Activated T-cell treated with anti-CD3 and anti-CD28 coated beads, Interleukin-2, amount 50 U/mL, for 24 hours (primary cell): Measurements from ENCODE around the gene NSD2.
"Not testable (repeated sequence)": the region's sequence is repeated elsewhere in the genome, so short reads cannot be mapped to it uniquely, and the experiment has no call there.

Experiments used
- DNase-seq: peaks from one replicate; pipeline ENCODE4 v3.0.0-alpha.2; 2020
- H3K27ac Mint-ChIP-seq: 2 replicates; pipeline ENCODE4 v1.8.0; 2020; ENCODE audit warnings: mild to moderate bottlenecking, mixed read lengths
- H3K27me3 Mint-ChIP-seq: 2 replicates; pipeline ENCODE4 v1.8.0; 2020; ENCODE audit warnings: mixed read lengths
- H3K36me3 Mint-ChIP-seq: 2 replicates; pipeline ENCODE4 v1.8.0; 2020; ENCODE audit warnings: low read depth, mixed read lengths
- H3K4me1 Mint-ChIP-seq: 2 replicates; pipeline ENCODE4 v1.8.0; 2020; ENCODE audit warnings: low read depth, mixed read lengths
- H3K4me3 Mint-ChIP-seq: 2 replicates; pipeline ENCODE4 v1.8.0; 2020; ENCODE audit warnings: mild to moderate bottlenecking, moderate library complexity, mixed read lengths
- H3K9me3 Mint-ChIP-seq: 2 replicates; pipeline ENCODE4 v1.8.0; 2020; ENCODE audit warnings: mixed read lengths

Gene NSD2

DNA sequence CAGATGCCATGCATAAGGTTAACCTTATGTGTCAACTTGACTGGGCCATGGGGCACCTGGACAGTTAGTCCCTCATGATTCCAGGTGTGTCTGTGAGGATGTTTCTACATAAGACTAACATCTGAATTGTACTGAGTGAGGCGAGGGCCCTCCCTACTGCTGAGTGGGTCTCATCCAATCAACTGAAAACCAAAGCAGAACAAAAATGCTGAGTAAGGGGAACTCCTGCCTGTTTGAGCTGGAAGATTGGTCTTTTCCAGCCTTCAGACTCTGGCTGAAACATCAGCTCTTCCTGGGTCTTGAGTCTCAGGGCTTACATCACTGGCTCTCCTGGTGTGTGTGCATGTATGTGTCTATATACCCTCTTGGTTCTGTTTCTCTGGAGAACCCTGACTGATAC, 123.7 kb downstream of the NSD2 start:
- Mint-ChIP-seq H3K36me3 (peaks cover 81% of the 10 kb centered on the region), H3K27ac (no peak overlapping the region), H3K4me1 (peaks cover 33% of the 10 kb centered on the region), H3K9me3 (peaks cover 35% of the 10 kb centered on the region), H3K27me3 (no peaks in the 10 kb centered on the region), H3K4me3 (no peak overlapping the region)
- DNase-seq, result no peak

DNA sequence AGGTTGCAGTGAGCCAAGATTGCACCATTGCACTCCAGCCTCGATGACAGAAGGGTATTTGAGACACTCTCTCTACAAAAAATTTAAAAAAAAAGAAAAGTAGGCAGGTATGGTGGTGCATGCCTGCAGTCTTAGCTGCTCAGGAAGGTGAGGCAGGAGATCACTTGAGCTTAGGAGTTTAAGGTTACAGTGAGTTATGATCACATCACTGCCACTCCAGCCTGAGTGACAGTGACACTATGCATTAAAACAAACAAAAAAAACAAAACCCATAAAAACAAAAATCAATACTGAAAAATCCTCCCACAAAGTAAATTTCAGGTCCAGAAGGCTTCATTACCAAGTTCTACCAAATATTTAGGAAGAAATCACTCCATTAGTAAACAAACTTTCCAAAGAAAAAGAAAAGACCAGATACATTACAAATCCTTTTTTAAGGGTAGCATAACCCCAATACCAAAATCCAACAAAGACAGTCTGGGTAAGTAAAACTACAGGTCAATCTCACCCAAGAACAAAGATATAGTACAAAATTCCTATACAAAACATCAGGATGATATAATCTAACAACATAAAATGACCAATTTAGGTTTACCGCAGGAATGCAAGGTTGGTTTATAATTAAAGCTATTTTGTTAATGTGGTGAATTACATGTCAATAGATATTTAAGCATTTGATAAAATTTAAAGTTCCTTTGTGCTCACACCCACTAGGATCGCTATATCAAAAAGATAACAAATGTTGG, 125.8 kb downstream of the NSD2 start:
- no peaks in the 10 kb centered on the region for H3K27me3 Mint-ChIP-seq
- H3K27ac Mint-ChIP-seq, result no peak overlapping the region
- peaks cover 47% of the 10 kb centered on the region for H3K9me3 Mint-ChIP-seq
- DNase-seq, result no peak
- no peak overlapping the region for H3K4me3 Mint-ChIP-seq
- peaks cover 49% of the 10 kb centered on the region for H3K4me1 Mint-ChIP-seq
- peaks cover 81% of the 10 kb centered on the region for H3K36me3 Mint-ChIP-seq

GRCh38 chr4:1997712-1998111, 126.5 kb downstream of the NSD2 start:
- peaks cover 47% of the 10 kb centered on the region for H3K9me3 Mint-ChIP-seq
- no peak for DNase-seq
- no peak overlapping the region for H3K4me3 Mint-ChIP-seq
- peaks cover 88% of the 10 kb centered on the region for H3K36me3 Mint-ChIP-seq
- H3K27ac Mint-ChIP-seq, result no peak overlapping the region
- H3K27me3 Mint-ChIP-seq, result no peaks in the 10 kb centered on the region
- peaks cover 55% of the 10 kb centered on the region for H3K4me1 Mint-ChIP-seq

DNA sequence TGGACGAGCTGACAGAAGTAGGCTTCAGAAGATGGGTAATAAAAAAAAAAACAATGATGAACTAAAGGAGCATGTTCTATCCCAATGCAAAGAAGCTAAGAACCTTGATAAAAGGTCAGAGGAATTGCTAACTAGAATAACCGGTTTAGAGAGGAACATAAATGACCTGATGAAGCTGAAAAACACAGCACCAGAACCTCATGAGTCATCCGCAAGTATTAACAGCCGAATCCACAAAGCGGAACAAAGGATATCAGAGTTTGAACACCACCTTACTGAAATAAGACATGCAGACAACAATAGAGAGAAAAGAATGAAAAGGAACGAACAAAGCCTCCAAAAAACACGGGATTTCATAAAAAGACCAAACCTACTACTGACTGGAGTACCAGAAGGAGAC, 127.1 kb downstream of the NSD2 start:
- no peak overlapping the region for H3K27ac Mint-ChIP-seq
- DNase-seq, result no peak
- H3K4me3 Mint-ChIP-seq, result no peak overlapping the region
- no peaks in the 10 kb centered on the region for H3K27me3 Mint-ChIP-seq
- peaks cover 61% of the 10 kb centered on the region for H3K4me1 Mint-ChIP-seq
- peaks cover 47% of the 10 kb centered on the region for H3K9me3 Mint-ChIP-seq
- peaks cover 89% of the 10 kb centered on the region for H3K36me3 Mint-ChIP-seq

- H3K36me3 Mint-ChIP-seq, result peaks cover 93% of the 10 kb centered on the region
- peaks cover 63% of the 10 kb centered on the region for H3K4me1 Mint-ChIP-seq
- H3K9me3 Mint-ChIP-seq, result peaks cover 47% of the 10 kb centered on the region
- DNase-seq, H3K27ac Mint-ChIP-seq, H3K27me3 Mint-ChIP-seq, H3K4me3 Mint-ChIP-seq: not testable (repeated sequence)
These were observed 128.1 kb downstream of the NSD2 start for GRCh38 chr4:1999308-1999707.

DNA sequence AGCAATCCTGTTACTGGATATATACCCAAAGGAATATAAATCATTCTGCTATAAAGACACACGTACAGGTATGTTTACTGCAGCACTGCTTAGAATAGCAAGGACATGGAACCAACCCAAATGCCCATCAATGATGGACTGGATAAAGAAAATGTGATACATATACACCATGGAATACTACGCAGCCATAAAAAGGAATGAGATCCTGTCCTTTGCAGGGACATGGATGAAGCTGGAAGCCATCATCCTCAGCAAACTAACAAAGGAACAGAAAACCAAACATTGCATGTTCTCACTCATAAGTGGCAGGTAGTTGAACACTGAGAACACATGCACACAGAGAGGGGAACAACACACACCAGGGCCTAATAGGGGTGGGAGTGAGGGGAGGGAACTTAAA, 132.2 kb downstream of the NSD2 start:
- H3K36me3 Mint-ChIP-seq, result peaks cover 91% of the 10 kb centered on the region

GRCh38 chr4:2006367-2006766, 135.2 kb downstream of the NSD2 start:
- H3K27ac Mint-ChIP-seq, result peak overlapping the region; percentile 12
- no peaks in the 10 kb centered on the region for H3K27me3 Mint-ChIP-seq
- H3K36me3 Mint-ChIP-seq, result peaks cover 64% of the 10 kb centered on the region
- peak overlapping the region; percentile 89 for H3K4me3 Mint-ChIP-seq
- peaks cover 51% of the 10 kb centered on the region for H3K4me1 Mint-ChIP-seq
- DNase-seq, result no peak
- no peaks in the 10 kb centered on the region for H3K9me3 Mint-ChIP-seq

More for the DNA sequence above, 132.2 kb downstream of the NSD2 start:
- Mint-ChIP-seq H3K4me1 (peaks cover 65% of the 10 kb centered on the region), H3K9me3 (peaks cover 27% of the 10 kb centered on the region)
- not testable (repeated sequence) for DNase-seq, H3K27me3 Mint-ChIP-seq, H3K4me3 Mint-ChIP-seq, H3K27ac Mint-ChIP-seq

GRCh38 chr4:2006956-2007653, 135.9 kb downstream of the NSD2 start:
- H3K27me3 Mint-ChIP-seq, result no peaks in the 10 kb centered on the region
- peaks cover 57% of the 10 kb centered on the region for H3K36me3 Mint-ChIP-seq
- H3K4me1 Mint-ChIP-seq, result peaks cover 49% of the 10 kb centered on the region
- H3K27ac Mint-ChIP-seq, result peak overlapping the region; percentile 91
- peak overlapping the region; percentile 89 for H3K4me3 Mint-ChIP-seq
- DNase-seq, result no peak
- no peaks in the 10 kb centered on the region for H3K9me3 Mint-ChIP-seq

GRCh38 chr4:2007804-2008670, 136.8 kb downstream of the NSD2 start:
- DNase-seq, result peak; percentile 40
- Mint-ChIP-seq H3K27me3 (no peaks in the 10 kb centered on the region), H3K9me3 (no peaks in the 10 kb centered on the region), H3K27ac (peak overlapping the region; percentile 94), H3K4me1 (peaks cover 40% of the 10 kb centered on the region), H3K4me3 (peak overlapping the region; percentile 89), H3K36me3 (peaks cover 48% of the 10 kb centered on the region)

DNA sequence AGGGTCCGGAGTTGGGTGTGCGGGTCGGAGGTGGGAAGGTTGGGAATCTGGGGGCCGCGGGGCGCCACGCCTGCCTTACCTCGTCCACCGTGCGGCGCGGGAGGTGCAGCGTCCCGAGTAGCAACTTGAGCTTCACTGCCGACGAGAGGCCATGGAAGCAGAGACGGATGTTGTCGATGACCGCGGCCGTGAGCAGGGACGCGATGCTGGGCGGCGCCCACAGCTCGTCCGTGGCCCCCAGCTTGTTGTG, 137.4 kb downstream of the NSD2 start:
- H3K9me3 Mint-ChIP-seq, result no peaks in the 10 kb centered on the region
- H3K4me1 Mint-ChIP-seq, result peaks cover 35% of the 10 kb centered on the region
- H3K27ac Mint-ChIP-seq, result peak overlapping the region; percentile 94
- no peak for DNase-seq
- peaks cover 43% of the 10 kb centered on the region for H3K36me3 Mint-ChIP-seq
- peak overlapping the region; percentile 89 for H3K4me3 Mint-ChIP-seq
- no peaks in the 10 kb centered on the region for H3K27me3 Mint-ChIP-seq

- Mint-ChIP-seq H3K4me1 (peaks cover 35% of the 10 kb centered on the region), H3K27ac (peak within 1 kb of the TSS; percentile 94), H3K4me3 (peak within 1 kb of the TSS; percentile 89), H3K9me3 (no peaks in the 10 kb centered on the region), H3K27me3 (no peaks in the 10 kb centered on the region), H3K36me3 (peaks cover 39% of the 10 kb centered on the region)
- DNase-seq, result peak; percentile 96
These were observed 137.9 kb downstream of the NSD2 start, which contains the start of gene NELFA for GRCh38 chr4:2008921-2009650. NELFA (minus strand) TSS chr4:2008974; CDS start chr4:2008959, 15 bp downstream.

- H3K27ac Mint-ChIP-seq, result peak overlapping the region; percentile 94
- H3K9me3 Mint-ChIP-seq, result no peaks in the 10 kb centered on the region
- H3K36me3 Mint-ChIP-seq, result peaks cover 34% of the 10 kb centered on the region
- peak; percentile 70 for DNase-seq
- H3K4me3 Mint-ChIP-seq, result peak overlapping the region; percentile 89
- no peaks in the 10 kb centered on the region for H3K27me3 Mint-ChIP-seq
- peaks cover 33% of the 10 kb centered on the region for H3K4me1 Mint-ChIP-seq
These were observed 138.5 kb downstream of the NSD2 start for GRCh38 chr4:2009651-2010233.

DNA sequence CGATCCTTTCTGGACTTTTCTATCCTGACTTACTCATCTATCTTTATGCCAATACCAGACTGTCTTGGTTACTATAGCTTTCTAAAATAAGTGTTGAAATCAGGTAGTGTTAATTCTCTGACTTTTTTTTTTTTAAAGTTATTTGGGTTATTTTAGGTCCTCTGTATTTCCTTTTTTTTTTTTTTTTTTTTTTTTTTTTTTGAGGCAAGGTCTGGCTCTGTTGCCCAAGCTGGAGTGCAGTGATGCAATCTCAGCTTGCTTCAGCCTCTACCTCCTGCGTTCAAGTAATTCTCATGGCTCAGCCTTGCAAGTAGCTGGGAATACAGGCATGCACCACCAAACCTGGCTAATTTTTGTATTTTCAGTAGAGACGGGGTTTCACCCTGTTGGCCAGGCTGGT, 140.4 kb downstream of the NSD2 start:
- Mint-ChIP-seq H3K27ac (no peak overlapping the region), H3K9me3 (no peaks in the 10 kb centered on the region), H3K4me1 (peaks cover 20% of the 10 kb centered on the region), H3K36me3 (peaks cover 17% of the 10 kb centered on the region), H3K4me3 (no peak overlapping the region), H3K27me3 (no peaks in the 10 kb centered on the region)
- DNase-seq, result no peak

DNA sequence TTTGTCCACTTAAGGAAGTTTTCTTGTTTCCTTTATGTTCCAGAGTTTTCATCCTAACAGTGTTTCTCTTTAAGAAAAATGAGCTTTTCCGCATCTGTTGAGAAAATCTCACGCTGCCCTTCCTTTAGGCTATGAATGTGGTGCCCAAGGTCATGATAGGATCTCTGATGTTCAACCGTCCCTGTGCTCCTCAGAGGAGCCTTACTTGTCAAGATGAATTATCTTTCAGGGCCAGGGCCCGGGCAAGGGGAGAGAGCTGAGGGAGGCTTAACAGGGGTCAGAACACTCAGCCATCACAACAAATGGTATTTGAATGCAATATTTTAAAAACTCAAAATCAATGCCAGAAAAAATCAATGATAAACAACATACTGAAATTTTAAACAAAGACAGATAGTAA, 143.8 kb downstream of the NSD2 start:
- Mint-ChIP-seq H3K9me3 (no peaks in the 10 kb centered on the region), H3K36me3 (no peaks in the 10 kb centered on the region), H3K4me3 (no peak overlapping the region), H3K4me1 (peaks cover 6% of the 10 kb centered on the region), H3K27me3 (peaks cover 18% of the 10 kb centered on the region), H3K27ac (no peak overlapping the region)
- no peak for DNase-seq
